Stimulated activated CD4-positive, alpha-beta T cell treated with anti-CD3 and anti-CD28 coated beads, Interleukin-4, amount 100 ng/mL, for 24 hours (primary cell): ENCODE measurements around the gene SYT1.
"Not testable (repeated sequence)": the region's sequence is repeated elsewhere in the genome, so short reads cannot be mapped to it uniquely, and the experiment has no call there.

ENCODE experiments used
- DNase-seq: peaks from one replicate; pipeline ENCODE4 v3.0.0-alpha.2; 2020

SYT1 gene

DNA sequence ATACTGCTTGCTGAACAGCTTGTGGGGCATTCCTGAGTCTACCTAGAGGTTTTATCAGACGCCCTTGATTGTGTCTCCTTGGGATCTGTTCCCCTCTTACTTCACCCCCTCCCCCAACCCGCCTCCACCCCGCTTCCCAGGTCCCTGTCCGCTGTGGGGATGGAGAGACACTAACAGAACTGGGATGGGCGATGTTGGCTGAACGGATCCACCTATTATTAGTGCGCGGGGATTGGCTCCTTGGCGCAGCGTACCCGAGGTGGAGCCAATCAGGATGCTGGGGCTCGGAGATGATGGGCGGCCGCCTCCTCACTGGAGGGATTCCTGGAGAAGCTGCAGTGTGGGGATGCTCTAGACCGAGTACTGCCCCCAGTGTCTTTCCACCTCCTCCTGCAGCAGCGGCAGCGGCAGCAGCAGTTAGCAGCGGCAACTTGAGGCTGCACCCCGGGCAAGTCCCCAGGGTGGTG lies at the start of gene SYT1:
SYT1 (plus strand) TSS at position 372 of the 467 bp plus-strand sequence.
- DNase-seq: no peak

DNA sequence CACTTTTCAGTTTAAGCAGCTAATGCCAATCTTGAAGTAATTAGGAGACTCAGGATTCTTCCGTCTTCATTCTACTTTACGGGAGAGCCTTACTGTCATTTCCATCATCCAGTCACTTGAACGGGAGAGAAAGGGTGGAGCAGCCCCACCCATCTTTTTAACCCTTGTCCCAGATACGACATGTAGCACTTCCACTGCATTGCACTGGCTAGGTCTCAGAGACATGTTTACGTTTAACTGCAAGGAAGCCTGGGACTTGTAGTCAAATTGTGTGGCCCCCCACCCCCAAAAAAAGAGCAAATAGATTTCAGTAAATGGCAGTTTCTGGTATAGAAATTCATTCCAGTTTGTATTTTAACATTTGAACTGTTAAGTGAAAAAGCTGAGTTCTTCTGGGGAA lies 46.1 kb upstream of the SYT1 start:
- DNase-seq: no peak

DNA sequence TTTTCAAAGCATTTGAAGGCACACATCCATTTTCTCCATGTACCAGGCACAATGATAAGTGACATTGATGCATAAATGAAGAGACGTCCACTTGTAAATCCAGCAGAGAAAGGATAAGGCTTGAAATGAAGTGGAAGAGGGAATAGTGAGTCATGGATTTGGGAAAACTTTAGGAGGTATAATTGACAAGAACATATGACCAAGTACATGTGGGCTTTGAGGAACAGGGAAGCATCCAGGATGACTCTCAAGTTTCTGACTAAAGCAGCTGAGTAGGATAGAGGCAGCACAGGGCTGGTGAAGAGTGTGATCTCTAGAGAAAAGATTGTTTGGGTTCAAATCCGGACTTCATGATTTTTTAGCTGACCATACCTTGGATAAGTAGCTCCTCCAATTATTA lies 43.6 kb upstream of the SYT1 start:
- no peak for DNase-seq

DNA sequence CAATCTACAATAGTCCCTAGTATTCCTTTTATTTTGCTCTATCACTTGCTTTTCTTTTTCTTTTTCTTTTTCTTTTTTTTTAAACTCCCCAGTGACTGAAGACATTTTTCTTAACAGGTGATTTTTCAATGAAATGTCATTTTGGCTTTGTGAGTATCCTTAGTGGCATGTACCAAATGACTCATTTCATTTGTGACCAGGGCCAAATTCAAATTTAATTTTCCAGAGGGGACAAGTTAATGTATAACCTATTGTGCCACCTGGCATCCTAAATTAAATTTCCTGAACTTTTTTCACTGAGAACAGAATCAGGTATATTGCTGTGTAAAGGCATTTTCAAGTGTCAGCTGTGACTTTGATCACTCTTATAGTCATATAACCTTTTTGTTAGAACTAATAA lies 39.7 kb upstream of the SYT1 start:
- no peak for DNase-seq

DNA sequence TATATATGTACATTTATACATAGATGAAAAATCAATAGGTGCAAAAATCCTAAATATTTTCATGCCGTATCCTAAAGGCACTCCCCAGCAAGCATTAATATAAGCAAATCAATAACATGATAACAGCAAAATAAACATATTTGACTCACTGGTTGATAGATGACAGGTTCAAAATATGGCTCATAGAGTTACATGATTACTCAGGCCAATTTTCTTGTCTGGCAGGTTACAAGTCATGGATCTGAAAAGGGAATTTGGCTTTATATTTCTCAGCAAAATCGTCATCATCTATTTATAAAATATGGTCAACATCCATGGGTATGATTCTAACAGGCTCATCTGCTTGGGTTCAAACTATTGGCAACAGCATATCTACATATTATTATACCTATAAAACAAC lies 34.9 kb upstream of the SYT1 start:
- no peak for DNase-seq

DNA sequence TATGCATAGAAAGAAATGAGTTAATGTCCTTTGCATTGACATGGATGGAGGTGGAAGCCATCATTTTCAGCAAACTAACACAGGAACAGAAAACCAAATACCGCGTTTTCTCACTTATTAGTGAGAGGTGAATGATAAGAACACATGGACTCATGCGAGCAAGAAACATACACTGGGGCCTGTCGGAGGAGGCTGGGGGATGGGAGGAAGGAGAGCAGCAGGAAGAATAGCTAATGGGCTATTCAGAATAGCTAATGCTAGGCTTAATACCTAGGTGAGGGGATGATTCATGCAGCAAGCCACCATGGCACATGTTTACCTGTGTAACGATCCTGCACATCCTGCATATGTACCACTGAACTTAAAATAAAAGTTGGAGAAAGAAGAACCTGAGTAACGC lies 29.1 kb upstream of the SYT1 start:
- DNase-seq: no peak

DNA sequence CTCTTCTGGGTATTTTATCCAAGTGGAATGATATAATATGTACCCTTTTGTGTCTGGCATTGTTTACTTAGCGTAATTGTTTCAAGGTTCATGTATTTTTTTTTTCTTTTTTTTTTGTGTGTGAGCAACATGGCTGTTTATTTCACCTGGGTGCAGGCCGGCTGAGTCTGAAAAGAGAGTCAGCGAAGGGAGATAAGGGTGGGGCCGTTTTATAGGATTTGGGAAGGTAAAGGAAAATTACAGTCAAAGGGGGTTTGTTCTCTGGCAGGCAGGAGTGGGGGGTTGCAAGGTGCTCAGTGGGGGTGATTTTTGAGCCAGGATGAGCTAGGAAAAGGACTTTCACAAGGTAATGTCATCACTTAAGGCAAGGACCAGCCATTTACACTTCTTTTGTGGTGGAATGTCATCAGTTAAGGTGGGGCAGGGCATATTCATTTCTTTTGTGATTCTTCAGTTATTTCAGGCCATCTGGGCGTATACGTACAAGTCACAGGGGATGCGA lies 24.0 kb upstream of the SYT1 start:
- DNase-seq: not testable (repeated sequence)

DNA sequence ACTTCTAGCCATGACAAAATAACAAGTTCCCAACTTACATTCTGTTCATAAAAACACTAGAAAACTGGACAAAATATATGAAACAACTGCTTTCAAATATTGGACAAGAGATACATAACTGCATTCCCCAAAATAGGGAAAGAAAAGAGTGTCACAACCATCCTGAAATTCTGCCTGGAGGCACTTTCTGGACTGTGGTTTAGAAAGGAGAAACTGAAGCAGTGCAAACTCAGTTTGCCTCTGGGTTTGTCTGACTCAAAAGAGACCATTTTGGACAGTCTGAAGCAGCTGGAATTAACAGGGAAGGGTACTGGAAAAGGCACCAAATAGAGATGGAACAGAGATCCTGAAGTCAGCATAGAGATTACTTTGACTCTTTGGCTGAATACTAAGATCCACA lies 11.3 kb upstream of the SYT1 start:
- no peak for DNase-seq

DNA sequence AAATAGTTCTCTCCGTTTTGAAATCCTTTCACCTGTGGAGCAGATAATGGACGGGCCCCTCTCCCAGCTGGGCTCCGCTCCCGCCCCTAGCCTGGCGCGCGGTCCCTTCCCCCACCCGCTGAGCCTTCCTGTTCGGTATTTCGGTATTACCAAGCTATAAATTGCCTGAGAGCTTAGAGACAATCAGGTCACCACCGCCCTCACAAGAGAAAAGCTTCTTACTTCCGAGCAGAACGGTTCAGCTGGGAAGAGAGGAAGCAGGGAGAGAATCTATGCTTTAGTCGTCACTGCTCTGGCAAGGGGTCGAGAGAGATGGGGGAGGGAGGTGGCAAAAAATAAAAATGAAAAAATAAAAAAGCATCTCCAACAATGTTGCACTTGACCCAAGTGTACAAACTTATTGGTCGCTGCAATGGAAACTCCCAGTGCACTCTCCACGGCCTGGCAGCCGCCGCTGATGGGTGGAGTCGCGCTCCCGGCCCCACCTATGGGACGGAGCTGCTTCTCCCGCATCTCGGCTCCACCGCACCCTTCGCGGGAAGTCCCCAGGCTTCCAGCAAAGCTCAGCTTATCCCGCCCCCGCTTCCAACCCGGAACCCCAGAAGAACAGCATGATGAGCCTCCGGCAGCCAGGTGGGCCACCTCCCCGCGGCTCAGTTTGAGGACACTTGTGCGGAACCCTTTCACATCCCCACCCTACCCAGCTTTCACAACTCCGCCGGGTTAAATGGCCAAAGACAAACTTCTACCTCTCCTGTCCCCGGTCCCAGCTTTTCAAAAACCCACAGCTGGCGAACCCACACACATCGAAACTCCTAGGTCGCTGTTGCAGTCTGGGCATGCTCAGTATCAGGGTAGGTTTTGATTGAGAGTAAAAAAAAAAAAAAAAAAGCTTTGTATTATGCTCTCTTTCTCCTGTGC lies 832 bp upstream of the SYT1 start:
- no peak for DNase-seq

DNA sequence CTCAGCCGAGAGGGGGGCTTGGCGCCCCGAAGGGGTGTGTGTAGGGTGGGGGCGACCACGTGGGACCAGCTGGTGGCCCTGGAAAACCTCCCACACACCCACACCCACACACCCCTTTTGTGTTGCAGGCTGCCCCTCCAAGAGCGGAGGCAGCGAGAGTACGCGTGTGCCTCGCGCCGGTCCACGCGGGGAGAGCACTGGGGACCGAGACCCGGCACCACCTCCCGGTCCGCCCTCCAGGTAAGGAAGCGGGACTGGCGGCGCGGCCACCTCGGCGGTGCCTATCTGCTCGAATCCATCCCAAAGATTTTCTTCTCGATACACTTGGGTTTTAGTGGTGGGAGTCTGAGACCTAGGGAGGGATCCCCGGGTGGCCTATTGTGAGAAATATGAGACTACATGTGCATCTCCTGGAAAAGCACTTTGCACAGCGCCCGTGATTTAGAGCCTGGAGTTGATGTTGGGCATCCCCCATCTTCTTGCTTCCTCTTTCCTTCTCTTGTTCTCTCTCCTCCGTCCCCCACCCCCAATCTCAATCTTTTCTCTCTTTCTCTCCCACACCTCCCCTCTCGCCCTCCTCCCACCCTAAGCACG lies 393 bp downstream of the SYT1 start:
- DNase-seq: no peak

DNA sequence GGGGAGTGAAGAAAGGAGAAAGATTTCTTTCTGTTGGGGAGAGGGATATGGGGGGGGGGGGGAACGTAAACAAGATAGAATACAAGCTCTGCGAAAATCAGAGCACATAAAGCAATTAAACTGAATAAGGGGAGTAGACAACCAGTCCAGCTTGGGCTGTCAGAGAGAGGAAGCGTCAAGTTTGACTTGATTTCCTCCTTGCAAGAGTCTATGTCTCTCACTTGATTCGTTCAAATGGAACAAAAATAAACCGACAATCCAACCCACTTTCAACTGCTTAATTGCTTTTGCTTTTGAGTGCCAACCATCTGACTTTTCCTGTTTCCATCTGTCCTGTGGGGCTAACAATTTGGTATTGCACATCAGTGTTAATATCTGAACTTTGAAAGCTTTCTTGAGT lies 942 bp downstream of the SYT1 start:
- no peak for DNase-seq

DNA sequence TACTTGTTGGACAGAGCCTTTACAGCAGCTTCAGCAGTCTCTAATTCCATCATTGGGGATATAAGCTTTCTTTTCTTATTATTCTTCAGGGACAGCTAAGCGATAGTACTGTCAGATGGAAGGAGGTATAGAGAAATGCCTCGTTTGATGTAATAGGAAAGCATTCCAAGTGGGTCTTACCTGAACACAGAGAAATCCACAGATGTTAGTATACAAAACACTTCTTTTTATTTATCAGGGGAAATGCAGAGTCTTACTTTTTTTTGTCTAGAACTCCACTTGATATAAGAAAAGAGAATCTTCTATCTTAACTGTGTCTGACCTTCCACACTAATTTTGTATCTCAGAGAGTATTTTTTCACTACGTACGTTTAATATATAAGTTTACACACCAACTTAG lies 1.9 kb downstream of the SYT1 start:
- DNase-seq: no peak

DNA sequence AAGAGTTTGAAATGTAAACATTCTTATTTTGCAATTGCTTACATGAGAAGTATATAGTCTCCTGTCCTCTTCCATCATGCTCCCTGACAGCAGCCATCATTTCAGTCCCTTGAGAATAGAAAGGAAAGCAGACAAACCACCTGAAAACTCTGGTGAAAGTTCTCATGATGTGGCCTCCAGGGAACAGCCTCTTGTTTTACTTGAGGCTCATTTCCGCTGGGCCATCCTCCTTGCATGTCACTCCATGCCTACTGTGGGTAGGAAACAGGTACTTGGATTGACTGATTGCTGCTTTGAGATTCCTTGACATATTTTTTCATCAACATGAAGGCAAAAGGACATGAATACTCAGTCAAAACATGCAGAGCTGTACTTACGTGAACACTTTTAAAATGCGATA lies 6.0 kb downstream of the SYT1 start:
- DNase-seq: no peak

DNA sequence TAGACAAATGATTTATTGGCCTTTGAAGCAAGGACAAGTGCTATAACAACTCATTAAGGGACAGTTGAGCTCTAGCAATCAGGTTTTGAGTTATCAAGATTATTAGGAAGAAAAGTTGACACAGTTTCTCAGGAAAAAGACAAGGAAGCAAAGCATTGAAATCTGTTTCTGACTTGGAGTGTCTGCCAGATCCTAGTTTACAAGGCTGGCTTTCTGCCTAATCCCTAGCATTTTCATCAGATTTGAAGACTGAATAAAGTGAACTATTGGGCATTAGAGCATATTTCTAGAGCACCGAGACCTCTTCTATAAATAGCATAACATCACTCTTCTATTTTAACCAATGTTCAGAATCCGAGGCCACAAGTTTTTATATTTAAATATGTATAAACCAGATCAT lies 7.0 kb downstream of the SYT1 start:
- DNase-seq: no peak

DNA sequence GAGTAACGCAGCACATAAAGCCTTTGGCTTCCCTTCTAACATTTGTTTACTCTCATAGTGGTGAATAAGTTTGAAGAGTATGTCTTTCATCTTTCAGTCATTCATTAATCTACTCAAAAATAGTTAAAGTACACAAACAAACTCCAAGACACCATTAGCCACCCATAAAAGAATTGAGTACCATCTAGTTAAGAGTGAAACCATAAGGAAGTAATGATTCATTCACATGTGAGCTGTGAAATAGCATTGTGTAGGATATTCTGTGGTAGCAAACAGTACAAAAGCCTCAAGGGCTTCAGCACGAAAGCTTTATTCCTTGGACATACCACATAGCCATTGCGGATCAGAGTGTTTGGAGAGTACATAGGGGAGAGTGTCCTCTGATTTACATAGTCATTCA lies 13.9 kb downstream of the SYT1 start:
- no peak for DNase-seq

DNA sequence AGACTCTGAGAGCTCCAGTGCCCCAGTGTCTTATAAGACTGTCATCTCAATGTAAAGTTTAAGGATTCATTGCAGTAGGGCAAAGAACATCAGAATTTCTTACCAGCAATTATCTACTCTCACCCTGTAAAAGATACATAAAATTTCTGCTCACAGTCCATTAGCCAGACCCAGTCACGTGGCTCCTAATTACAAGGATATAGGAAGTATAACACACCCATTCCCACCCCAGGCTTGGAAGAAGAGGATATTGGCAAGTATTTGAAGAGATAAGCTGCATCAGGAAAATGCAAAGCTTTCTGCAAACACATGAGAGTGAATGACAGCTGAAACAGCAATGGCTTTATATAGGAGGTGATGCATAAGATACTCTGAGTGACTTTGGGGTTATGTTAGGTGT lies 14.3 kb downstream of the SYT1 start:
- DNase-seq: no peak

DNA sequence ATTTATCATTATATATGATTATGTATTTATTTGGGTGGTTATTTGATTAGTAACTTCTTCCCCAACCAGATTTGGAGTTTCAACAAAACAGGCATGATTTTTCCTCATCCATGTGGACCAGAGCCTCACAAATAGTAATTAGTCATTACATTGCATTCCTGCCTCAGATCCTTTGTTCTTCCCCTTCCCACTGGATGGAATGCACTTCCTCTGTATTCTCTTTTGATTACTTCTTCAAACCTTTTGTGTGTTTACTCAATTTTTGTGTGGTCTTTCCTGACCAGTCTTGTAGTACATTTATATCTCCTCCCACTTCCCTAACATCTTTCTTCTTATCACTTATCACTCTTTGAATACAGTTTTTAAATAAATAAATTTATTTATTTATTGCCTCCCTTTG lies 15.5 kb downstream of the SYT1 start:
- no peak for DNase-seq

DNA sequence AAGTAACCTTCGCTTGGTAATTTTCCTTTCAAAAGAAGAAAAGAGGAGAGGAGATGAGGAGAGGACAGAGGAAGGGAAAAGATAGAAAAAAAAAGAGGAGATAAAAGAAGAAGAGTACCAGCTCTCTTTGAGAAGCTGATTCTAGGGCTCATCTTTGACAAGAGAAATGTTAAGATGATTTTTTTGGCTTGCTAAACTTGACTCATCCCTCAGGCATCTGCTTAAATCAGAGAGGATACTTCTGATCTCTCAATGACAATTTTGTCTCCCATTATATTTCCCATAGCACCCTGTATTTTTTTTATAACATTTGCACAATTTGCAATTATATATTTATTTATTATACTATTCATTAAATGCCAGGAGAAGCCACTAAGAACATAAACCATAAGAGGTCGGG lies 17.1 kb downstream of the SYT1 start:
- DNase-seq: no peak

DNA sequence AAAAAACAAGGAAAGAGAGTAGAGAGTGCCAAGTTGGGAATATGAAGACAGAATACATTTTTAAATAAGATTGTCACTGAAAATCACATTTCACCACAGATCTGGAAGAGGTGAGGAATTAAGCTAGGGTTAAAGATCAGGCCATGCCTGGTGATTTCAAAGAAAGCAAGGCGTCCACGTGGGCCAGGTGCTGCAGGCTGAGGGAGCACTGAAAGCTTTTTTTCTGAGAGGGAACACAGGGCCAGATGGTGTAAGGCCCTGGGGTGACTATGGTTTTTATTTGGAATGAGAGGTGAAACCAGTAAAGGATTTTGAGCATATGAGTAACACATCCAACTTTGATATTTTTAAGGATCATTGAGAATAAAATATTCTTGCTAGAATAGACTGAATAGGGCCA lies 20.9 kb downstream of the SYT1 start:
- DNase-seq: no peak

DNA sequence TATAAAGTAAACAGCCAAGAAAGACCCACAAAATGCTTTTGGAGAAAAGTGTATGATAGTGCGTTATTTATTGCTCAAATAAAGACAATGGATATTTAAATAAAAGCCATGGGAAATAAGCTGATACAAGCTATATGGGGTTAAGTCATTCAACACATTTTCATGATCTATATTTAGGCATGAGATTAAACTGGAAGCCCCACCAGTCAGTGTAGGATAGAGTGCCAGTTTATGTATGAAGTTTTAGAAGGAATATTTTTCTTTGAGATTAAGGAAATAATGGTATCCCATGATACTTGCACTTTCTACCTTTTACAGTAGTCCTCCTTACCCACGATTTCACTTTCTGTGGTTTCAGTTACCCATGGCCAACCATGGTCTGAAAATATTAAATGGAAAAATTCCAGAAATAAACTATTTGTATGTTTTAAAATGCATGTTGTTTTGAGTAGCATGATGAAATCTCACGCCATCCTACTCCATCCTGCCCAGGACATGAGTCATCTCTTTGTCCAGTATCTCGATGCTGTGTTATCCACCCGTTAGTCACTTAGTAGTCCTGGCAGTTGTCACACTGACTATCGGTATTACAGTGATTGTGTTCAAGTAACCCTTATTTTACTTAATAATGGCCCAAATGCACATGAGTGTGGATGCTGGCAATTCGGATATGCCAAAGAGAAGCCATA lies 22.3 kb downstream of the SYT1 start:
- no peak for DNase-seq

DNA sequence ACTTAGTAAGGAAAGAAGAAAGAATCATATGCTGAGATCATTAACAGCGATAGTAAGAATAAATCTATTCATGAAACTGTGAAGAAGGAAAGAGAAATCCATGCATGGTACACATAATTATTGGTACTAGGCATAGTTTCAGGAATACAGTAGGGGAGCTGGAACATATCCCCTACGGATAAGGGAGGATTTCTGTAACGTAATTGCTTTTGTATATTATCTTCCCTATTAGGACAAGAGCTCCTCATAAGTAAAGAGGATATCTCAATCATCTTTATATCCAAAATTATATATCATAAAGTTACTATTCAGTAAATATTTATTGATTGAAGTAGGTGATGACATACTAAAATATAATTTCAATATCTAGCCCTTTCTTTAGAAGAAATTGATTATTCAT lies 22.9 kb downstream of the SYT1 start:
- no peak for DNase-seq

DNA sequence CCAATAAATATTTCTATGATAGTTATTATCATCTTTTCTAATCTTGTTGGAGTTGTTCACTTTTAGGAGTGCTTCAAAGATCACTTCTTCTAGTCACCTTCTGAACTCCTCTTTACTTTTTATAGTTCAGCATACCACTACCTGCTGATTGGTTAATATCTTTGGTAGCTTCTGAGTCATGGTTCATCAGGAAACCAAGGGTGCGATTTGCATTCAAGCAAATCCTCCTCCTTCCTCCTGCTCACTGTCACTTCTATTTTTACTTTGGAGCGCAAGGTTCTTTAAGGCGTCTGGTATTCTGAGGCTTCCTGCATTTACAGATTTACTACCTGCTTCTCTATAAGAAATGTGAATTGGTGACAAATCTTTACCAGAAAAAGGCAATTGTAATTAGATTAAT lies 24.0 kb downstream of the SYT1 start:
- DNase-seq: no peak

DNA sequence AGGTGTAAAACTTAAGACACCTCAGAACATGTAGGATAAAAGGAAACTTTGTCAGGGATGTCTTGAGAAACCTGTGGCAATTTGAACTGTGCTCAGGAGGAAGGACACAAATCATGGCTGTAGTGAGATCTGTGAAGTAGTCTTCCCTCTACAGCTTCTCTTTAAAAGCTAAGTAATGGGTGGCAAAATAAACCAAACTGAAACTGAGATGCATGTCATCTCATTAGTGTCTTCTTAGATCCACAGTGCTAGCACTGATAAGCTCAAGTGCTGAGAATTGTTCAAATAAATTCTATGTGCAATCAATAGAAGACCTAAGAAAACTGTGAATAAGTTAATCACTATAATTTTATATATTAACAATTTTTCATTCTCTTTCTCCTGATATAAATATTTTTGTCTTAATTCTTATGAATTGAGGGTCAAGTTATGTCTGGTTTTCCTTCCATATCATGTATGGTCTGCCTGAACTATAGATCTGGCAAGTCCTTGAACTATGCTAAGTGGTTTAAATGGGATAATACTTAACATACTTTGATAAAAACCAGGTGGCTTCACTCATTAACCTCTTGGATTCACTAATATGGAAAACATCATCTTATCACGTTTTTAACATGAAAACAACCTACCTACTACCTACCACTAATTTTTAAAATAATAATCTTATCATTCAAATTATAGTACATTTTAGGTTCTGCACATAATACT lies 27.2 kb downstream of the SYT1 start:
- no peak for DNase-seq
